Aorta (tissue), 5 donors: Measurements from ENCODE around the gene ANKRD33B. TPM values are rescaled to one million over a fixed set of nuclear protein-coding genes. Genes with fewer than 3 reads are reported as not detected.

Experiments used
- ATAC-seq: fragments of 200-7000 bp; cut with Tn5 transposase; one replicate; pipeline ENCODE4 v1.9.1; 2022; ENCODE audit warnings: moderate library complexity; ENCODE audit not compliant: low FRiP score
- DNase-seq, 2 donors: peaks; one replicate each; pipeline ENCODE4 v3.0.0-alpha.2; 2020
- H3K27ac ChIP-seq, 2 donors: one replicate each; pipeline ENCODE4 v1.5.1; 2013; ENCODE audit warnings: low read length in 2 of 2, mild to moderate bottlenecking in 2 of 2, moderate library complexity in 2 of 2, control low read depth in 1 of 2, inconsistent platforms in 1 of 2, low read depth in 1 of 2
- H3K27me3 ChIP-seq, 2 donors: one replicate each; pipeline ENCODE4 v1.6.1; 2013; ENCODE audit warnings: control low read depth in 1 of 2, low read length in 1 of 2, mild to moderate bottlenecking in 1 of 2, moderate library complexity in 1 of 2; ENCODE audit not compliant: insufficient read depth in 2 of 2, control insufficient read depth in 1 of 2
- H3K36me3 ChIP-seq, 2 donors: one replicate each; pipeline ENCODE4 v1.6.1; 2013; ENCODE audit warnings: control low read depth in 1 of 2, low read length in 1 of 2, mild to moderate bottlenecking in 1 of 2; ENCODE audit not compliant: insufficient read depth in 2 of 2, control insufficient read depth in 1 of 2
- H3K4me1 ChIP-seq, 2 donors: one replicate each; pipeline ENCODE4 v1.6.1; 2013; ENCODE audit warnings: low read length in 2 of 2, control low read depth in 1 of 2, mild to moderate bottlenecking in 1 of 2, moderate library complexity in 1 of 2; ENCODE audit not compliant: insufficient read depth in 2 of 2, control insufficient read depth in 1 of 2
- H3K4me3 ChIP-seq, 2 donors: one replicate each; pipeline ENCODE4 v1.5.1; 2013; ENCODE audit warnings: low read length in 2 of 2, control low read depth in 1 of 2, mild to moderate bottlenecking in 1 of 2
- H3K9me3 ChIP-seq: one replicate; pipeline ENCODE4 v1.6.1; 2013; ENCODE audit warnings: mild to moderate bottlenecking, low read length; ENCODE audit not compliant: control insufficient read depth
- WGBS, 2 donors: extraction: QIAGEN DNeasy Blood & Tissue Kit; methylation state at CpG; one replicate each; pipeline ENCODE4 v1.1.7; 2013; 5-methylcytosine and 5-hydroxymethylcytosine counted together
- intact Hi-C, 2 donors: fragments of 100-400 bp; cut with DNase I; formaldehyde crosslinking; loops; one replicate each; pipeline versions ENCODE4 v1.14.2 to v1.15.0; 2022
- polyA plus RNA-seq, 2 donors: library from polyadenylated mRNA; stranded (reverse); fragments of 200-250 nt; gene quantifications; one replicate each; pipeline ENCODE4 v1.2.3, GENCODE V29; 2013
- total RNA-seq, 2 donors: library from RNA; stranded (reverse); fragmentation: NEBNext Ultra II Directional; extraction: Animal tissue kit (Norgen Biotek cat#: 25700); gene quantifications; one replicate each; pipeline ENCODE4 v1.2.1, GENCODE V29; 2021
- donor health status: healthy with polysubstance abuse.
- donor health status: Bipolar disorder and iron deficiency.
- donor health status: DM: no; HTN: no; CAD: no.
- donor health status: DM: no; HTN: no; CAD: no.
- donor health status: DM: yes; HTN: yes; CAD: no.

The ANKRD33B gene
- total and polyA plus RNA-seq, 4 donors: 0.75 to 4.9 (median 3.3) TPM

DNA sequence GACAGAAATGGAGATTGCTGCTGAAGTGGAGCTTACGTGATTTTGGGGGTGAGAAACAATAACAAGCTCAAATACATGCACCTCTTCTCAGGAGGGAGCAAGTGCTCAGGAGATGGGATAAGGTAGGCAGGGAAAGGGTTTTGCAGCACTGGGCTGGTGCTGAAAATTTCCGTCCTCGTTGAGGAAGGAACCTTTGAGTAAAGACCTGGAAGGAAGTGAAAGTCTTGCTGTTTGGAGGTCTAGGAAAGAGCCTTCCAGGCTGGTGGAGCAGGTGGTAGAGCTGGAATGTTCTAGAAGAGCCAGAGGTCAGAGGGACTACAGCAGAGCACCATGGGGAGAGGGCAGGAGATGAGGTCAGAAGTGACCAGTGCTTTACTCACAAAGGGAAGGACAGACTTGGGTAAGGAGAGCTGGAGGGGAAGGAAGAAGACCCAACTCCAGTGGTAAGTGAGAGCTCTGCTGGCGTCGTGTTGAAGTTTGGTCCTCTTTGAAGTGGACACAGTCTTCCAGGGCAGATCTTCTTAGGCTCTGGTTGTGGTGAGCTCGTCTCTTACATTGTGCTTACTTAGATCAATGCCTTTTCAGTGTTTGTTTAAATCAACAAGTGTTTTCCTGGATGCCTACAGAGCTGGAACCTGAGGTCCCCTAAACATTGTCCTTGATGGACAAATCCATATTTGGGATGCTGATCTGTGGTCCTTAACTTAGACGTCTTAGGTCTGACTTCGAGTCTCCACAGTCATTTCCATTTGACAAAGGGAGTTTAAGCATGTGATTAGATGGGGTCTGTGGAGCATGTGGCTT lies 21.0 kb downstream of the ANKRD33B start:
- H3K9me3 ChIP-seq: no peaks in the 10 kb centered on the region
- no peak for DNase-seq
- intact Hi-C loops: no loop called here
- H3K27me3 ChIP-seq: no peaks in the 10 kb centered on the region
- ATAC-seq: no peak
- H3K4me1 ChIP-seq: no peaks in the 10 kb centered on the region
- WGBS, 2 donors: 72 to 80% methylated on average over 8 of the region's 8 CpGs
- H3K4me3 ChIP-seq: no peak overlapping the region
- H3K27ac ChIP-seq: no peak overlapping the region
- no peaks in the 10 kb centered on the region for H3K36me3 ChIP-seq

DNA sequence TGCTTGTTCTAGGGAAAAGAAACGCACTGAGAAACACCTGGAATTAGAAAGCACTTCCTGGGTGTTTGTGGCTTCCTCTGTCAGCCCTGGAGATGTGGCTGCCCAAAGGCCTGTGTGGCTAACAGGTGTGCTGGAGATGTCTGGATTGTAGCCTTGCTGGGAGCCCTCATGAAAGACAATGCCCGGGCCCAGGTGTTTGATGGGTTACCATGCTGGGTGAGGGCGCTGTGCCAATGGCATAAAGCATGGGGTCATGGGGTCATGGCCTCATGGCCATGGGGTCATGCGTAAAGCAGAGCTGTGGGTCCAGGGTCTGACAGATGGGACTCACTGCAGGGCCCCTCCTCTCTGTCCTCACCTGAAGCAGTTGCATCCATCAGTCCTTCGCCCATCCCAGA lies 21.6 kb downstream of the ANKRD33B start:
- H3K27me3 ChIP-seq: no peaks in the 10 kb centered on the region
- no peaks in the 10 kb centered on the region for H3K9me3 ChIP-seq
- no peak for DNase-seq
- intact Hi-C loops: no loop called here
- H3K4me1 ChIP-seq: no peaks in the 10 kb centered on the region
- no peak for ATAC-seq
- H3K27ac ChIP-seq: no peak overlapping the region
- no peaks in the 10 kb centered on the region for H3K36me3 ChIP-seq
- 93 to 94% methylated on average over 5 of the region's 5 CpGs for WGBS, 2 donors
- no peak overlapping the region for H3K4me3 ChIP-seq

DNA sequence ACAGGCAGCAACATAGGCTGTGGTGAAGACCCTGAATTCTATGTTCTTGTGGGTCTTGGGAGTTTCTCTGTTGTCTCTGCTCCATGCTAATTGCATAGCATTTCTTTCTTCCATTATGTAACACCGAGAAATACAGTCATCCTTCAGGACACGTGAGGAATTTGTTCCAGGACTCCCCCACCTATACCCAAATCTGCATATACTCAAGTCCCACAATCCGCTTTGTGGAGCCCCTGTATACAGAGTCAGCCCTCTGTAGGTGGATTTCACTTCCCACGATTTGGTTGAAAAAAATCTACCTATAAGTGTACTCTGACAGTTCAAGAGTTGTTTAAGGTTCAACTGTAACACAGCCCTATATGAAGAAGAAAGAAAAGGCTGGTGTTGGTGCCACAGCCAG lies 22.1 kb downstream of the ANKRD33B start:
- 93 to 95% methylated on average over 4 of the region's 4 CpGs for WGBS, 2 donors
- ATAC-seq: no peak
- H3K36me3 ChIP-seq: no peaks in the 10 kb centered on the region
- no peaks in the 10 kb centered on the region for H3K4me1 ChIP-seq
- no peak overlapping the region for H3K4me3 ChIP-seq
- intact Hi-C loops: no loop called here
- H3K27me3 ChIP-seq: no peaks in the 10 kb centered on the region
- no peak for DNase-seq
- no peak overlapping the region for H3K27ac ChIP-seq
- H3K9me3 ChIP-seq: no peaks in the 10 kb centered on the region

DNA sequence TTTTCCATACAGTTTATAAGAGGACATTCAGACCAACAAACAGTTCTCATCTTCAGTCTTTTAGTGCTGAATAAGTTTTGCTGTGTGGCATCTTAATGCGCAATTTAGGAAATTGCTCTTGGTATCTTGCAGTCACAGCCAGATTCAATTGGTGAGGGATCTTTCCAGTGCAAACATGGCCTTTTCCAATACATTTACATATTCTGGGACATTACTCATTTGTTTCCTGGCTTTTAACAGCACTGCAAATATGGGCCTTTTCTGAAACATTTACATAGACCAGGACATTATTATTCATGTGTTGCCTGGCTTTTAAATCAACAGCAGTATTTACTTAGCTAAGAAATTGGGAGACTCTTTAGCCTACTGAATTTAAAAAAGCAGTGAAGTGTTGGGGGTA lies 22.7 kb downstream of the ANKRD33B start:
- ATAC-seq (no peak), DNase-seq (no peak)
- Histone ChIP-seq H3K4me3 (no peak overlapping the region), H3K27ac (no peak overlapping the region), H3K4me1 (no peaks in the 10 kb centered on the region), H3K9me3 (no peaks in the 10 kb centered on the region), H3K27me3 (no peaks in the 10 kb centered on the region), H3K36me3 (no peaks in the 10 kb centered on the region)
- 77 to 87% methylated on average over 1 of the region's 1 CpG for WGBS, 2 donors
- intact Hi-C loops: no loop called here

DNA sequence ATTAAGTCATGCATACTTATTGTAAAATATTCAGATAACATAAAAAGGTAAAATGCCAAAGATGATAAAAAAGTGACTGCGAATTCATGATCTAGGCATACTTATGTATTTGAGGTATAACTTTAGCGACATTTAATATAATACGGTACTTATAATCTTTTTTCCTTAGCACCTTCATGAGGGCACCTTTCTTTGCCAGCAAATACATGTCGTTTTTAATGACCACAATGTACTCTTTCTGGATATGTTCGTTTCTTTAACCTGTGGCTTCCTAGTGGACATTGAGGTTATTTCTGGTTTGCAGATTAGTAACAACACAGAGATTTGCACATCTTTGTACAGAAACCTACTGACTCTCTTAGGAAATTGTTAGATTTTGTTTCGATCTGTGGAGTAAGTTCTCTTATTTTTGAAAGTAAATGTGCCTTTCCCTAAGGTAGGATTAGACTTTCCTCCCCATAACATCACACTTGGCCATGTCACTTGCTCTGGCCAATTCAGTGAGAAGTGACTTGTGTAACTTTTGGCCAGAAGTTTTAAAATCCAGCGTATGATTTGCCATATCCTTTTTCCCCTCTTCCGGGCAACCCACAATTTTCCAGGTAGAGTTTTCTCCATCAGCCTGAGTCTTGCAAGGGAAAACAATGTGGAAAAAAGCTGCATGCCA lies 24.4 kb downstream of the ANKRD33B start:
- ATAC-seq: no peak
- 70 to 72% methylated on average over 8 of the region's 8 CpGs for WGBS, 2 donors

DNA sequence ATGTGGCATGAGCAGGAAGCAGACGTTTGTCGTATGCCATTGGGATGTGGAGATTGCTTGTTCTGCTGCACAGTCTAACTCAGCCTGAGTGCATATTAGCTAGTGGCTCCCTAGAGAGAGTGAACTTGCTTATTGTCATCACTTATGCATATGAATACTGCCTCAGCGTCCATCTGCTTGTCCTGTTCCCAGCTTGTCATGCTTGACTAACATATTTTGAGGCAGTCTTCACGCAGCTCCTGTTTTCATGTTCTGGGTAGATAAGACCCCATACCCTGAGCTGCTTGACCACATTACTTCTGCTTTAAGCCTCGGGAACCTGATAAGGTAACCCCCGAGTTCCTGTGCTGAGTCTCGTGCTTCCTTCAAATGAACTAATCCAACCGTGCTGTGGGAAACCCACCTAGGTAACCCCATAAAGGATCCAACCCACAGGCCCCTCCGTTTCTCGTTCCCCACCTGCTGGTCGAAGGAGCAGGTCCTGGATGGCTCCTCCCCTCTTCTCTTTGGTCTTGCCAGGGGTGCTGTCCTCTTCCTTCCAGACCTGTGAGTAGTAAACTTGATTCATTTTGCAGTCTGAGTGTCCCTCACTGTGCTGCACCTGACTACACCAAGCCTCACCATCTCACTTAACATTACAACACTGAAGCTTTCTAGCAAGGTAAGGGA lies 25.0 kb downstream of the ANKRD33B start:
- Histone ChIP-seq H3K9me3 (no peaks in the 10 kb centered on the region), H3K4me1 (no peaks in the 10 kb centered on the region), H3K27ac (no peak overlapping the region), H3K36me3 (no peaks in the 10 kb centered on the region), H3K27me3 (no peaks in the 10 kb centered on the region), H3K4me3 (no peak overlapping the region)
- WGBS, 2 donors: 62 to 63% methylated on average over 11 of the region's 11 CpGs
- ATAC-seq (no peak), DNase-seq (no peak)
- intact Hi-C loops: no loop called here

More for the DNA sequence above, 24.4 kb downstream of the ANKRD33B start:
- DNase-seq: no peak
- H3K9me3 ChIP-seq: no peaks in the 10 kb centered on the region
- intact Hi-C loops: no loop called here
- H3K4me3 ChIP-seq: no peak overlapping the region
- no peaks in the 10 kb centered on the region for H3K27me3 ChIP-seq
- no peaks in the 10 kb centered on the region for H3K36me3 ChIP-seq
- H3K4me1 ChIP-seq: no peaks in the 10 kb centered on the region
- no peak overlapping the region for H3K27ac ChIP-seq

DNA sequence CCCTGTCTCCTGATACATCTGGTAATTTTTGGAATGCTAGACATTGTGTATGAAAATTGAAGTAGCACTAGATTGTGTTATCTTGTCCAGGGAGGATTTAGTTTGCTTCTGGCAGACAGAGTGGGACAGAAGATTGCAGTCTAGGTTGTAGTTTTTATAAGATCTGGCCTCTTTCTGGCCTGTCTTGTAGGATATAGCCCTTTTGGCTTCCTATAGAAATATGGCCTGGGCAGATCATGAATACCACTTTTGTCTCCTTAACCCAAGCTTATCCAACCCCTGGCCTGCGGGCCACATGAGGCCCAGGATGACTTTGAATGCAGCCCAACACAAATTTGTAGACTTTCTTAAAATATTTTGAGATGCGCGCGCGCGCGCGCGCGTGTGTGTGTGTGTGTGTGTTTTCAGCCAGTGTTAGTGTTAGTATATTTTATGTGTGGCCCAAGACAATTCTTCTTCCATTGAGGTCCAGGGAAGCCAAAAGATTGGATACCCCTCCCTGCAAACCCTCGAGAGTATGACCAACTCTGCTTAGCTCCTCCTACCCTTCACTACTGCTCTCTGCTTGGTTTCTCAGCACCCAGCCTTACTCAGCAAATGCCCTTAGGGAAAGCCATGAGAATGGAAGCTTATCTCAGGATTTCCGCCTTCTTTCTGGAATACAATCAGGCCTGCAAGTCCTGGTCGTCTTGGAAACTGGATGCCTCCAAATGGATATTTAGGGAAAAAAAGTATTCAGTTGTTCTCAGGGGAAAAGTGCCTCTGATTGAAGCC lies 26.5 kb downstream of the ANKRD33B start:
- WGBS, 2 donors: 40 to 47% methylated on average over 13 of the region's 13 CpGs
- Histone ChIP-seq H3K4me1 (no peaks in the 10 kb centered on the region), H3K9me3 (no peaks in the 10 kb centered on the region), H3K4me3 (no peak overlapping the region), H3K36me3 (no peaks in the 10 kb centered on the region), H3K27ac (no peak overlapping the region), H3K27me3 (no peaks in the 10 kb centered on the region)
- DNase-seq: no peak
- ATAC-seq: peak; percentile 77
- intact Hi-C loops: no loop called here

DNA sequence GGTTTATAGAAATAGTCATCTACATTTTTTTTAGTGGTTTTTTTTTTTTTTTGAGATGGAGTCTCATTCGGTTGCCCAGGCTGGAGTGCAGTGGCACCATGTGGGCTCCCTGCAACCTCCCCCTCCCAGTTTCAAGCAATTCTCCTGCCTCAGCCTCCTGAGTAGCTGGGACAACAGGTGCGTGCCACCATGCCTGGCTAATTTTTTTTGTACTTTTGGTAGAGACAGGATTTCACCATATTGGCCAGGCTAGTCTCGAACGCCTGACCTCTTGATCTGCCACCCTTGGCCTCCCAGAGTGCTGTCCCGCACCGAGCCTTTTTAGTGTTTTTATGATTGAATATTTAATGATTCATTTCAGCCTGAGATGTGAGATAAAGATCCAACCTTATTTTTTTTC lies 27.3 kb downstream of the ANKRD33B start:
- Histone ChIP-seq H3K4me1 (no peaks in the 10 kb centered on the region), H3K27me3 (no peaks in the 10 kb centered on the region), H3K36me3 (no peaks in the 10 kb centered on the region), H3K4me3 (no peak overlapping the region), H3K27ac (no peak overlapping the region), H3K9me3 (no peaks in the 10 kb centered on the region)
- intact Hi-C loops: no loop called here
- ATAC-seq (no peak), DNase-seq (no peak)
- 72 to 89% methylated on average over 5 to 6 of the region's 6 CpGs for WGBS, 2 donors
